Upper lobe of left lung (tissue), 4 donors: Measurements from ENCODE around the gene TENT5C.
A peak's percentile ranks its signal among the peaks of the same experiment; 100 is the strongest.

Experiments
- POLR2A ChIP-seq, 4 donors: fragments of 450-650 bp; IDR thresholded peaks; one replicate each; pipeline ENCODE4 v1.5.1; 2016 to 2017; ENCODE audit warnings: antibody characterized with exemption in 4 of 4, mild to moderate bottlenecking in 2 of 4
- POLR2AphosphoS5 ChIP-seq, 2 donors: sonication (generic); formaldehyde crosslinking; IDR thresholded peaks; one replicate each; pipeline ENCODE4 v1.5.1; 2017; ENCODE audit warnings: antibody characterized with exemption in 2 of 2
- TF ChIP-seq, protein P1 (sequence below), 6 experiments: fragments of 450-650 bp in 4 of 6; fragments of 200-600 bp in 2 of 6; sonication (generic) in 2 of 6; IDR thresholded peaks; one replicate each; pipeline ENCODE4 v1.5.1; 2016 to 2019; ENCODE audit warnings: antibody characterized with exemption in 6 of 6

DNA sequence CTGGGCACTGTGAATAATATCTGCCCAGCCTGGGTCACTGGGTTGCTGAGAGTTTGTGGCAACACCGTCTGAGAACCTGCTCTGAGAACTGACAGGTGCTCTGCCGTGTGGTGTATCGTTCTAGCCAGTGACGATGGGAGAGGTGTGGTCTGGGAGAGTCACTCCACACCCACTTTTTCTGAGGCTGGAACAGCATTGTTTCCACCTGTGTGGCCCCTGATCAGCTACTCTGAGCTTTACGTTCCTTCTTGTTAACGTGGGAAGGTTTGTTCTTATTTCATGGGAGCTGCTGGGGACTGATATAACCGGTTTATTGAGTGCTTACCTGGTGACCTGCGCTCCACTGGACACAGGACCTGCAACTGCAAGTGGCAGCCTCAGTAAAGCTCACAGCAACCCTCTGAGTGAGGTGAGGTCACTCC is 34.8 kb upstream of the TENT5C start:
- TF ChIP-seq, protein P1, sequence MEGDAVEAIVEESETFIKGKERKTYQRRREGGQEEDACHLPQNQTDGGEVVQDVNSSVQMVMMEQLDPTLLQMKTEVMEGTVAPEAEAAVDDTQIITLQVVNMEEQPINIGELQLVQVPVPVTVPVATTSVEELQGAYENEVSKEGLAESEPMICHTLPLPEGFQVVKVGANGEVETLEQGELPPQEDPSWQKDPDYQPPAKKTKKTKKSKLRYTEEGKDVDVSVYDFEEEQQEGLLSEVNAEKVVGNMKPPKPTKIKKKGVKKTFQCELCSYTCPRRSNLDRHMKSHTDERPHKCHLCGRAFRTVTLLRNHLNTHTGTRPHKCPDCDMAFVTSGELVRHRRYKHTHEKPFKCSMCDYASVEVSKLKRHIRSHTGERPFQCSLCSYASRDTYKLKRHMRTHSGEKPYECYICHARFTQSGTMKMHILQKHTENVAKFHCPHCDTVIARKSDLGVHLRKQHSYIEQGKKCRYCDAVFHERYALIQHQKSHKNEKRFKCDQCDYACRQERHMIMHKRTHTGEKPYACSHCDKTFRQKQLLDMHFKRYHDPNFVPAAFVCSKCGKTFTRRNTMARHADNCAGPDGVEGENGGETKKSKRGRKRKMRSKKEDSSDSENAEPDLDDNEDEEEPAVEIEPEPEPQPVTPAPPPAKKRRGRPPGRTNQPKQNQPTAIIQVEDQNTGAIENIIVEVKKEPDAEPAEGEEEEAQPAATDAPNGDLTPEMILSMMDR (IDR thresholded peaks at IDR 0.05): no peak
- peak; percentile 10 to 54 for TF ChIP-seq POLR2AphosphoS5 (IDR thresholded peaks at IDR 0.05)
- peak in 1 of 4 donors; percentile 45 for TF ChIP-seq POLR2A (IDR thresholded peaks at IDR 0.05)
